H1 (cell line): ENCODE measurements around the gene EFEMP2. TPM values are rescaled to one million over a fixed set of nuclear protein-coding genes. Genes with fewer than 3 reads are reported as not detected.

Experiments used
- ATF2 ChIP-seq: IDR thresholded peaks from 2 replicates; pipeline ENCODE4 v1.6.1; 2012; ENCODE audit warnings: low read length, inconsistent platforms
- BACH1 ChIP-seq: IDR thresholded peaks from 2 replicates; pipeline ENCODE4 v1.6.1; 2012; ENCODE audit warnings: low read length, improper control_type of control experiment
- BCL11A ChIP-seq, 2 experiments: IDR thresholded peaks; one replicate each; pipeline ENCODE4 v1.6.1; 2011; ENCODE audit warnings: low read depth in 2 of 2, low read length in 2 of 2, mild to moderate bottlenecking in 2 of 2
- JUND ChIP-seq: IDR thresholded peaks from 2 replicates; pipeline ENCODE4 v1.6.1; 2011; ENCODE audit warnings: mild to moderate bottlenecking, improper control_type of control experiment, low read length
- PHF8 ChIP-seq: fragments of 200-600 bp; sonication (generic); conservative IDR thresholded peaks from 2 replicates; pipeline ENCODE4 v1.7.1; 2012; ENCODE audit warnings: low read depth, mild to moderate bottlenecking, inconsistent platforms, low read length, moderate library complexity
- POLR2AphosphoS5 ChIP-seq: IDR thresholded peaks from 2 replicates; pipeline ENCODE4 v1.6.1; 2011; ENCODE audit warnings: low read depth, low read length
- TAF7 ChIP-seq: optimal IDR thresholded peaks from 2 replicates; pipeline ENCODE3; 2011; ENCODE audit warnings: low read depth, mild to moderate bottlenecking, inconsistent platforms, low read length, moderate library complexity, borderline replicate concordance
- TEAD4 ChIP-seq: IDR thresholded peaks from 2 replicates; pipeline ENCODE4 v1.6.1; 2012; ENCODE audit warnings: low read depth, low read length, inconsistent platforms, mixed read lengths
- polyA plus RNA-seq, 7 experiments: library from polyadenylated mRNA; depleted of rRNA in 3 of 7; stranded (reverse) in 5 of 7; unstranded in 2 of 7; fragments of >200 nt in 5 of 7; fragments of 200-250 nt in 2 of 7; gene quantifications; 1 replicate in 5 of 7; 2 replicates in 1 of 7; 4 replicates in 1 of 7; pipeline versions ENCODE4 v1.2.1 to v1.2.3, GENCODE V29; 2011 to 2013; ENCODE audit warnings: missing spikeins in 2 of 7, mixed read lengths in 2 of 7
- total RNA-seq: library from RNA; stranded (reverse); fragmentation: NEBNext Ultra II Directional; extraction: Animal tissue kit (Norgen Biotek cat#: 25700); gene quantifications from 2 replicates; pipeline ENCODE4 v1.2.1, GENCODE V29; 2021

The EFEMP2 gene
- total and polyA plus RNA-seq, 2 of the 8 experiments (the other 6 are each of a cell fraction or from before 2014, with no cell fraction given) = 8.8 to 17.2 TPM

GRCh38 chr11:65915101-65915820 is 42.7 kb upstream of the EFEMP2 start (continued):
- TF ChIP-seq PHF8 = no peak
- TF ChIP-seq TAF7 = no peak
- no peak for TF ChIP-seq TEAD4
- TF ChIP-seq POLR2AphosphoS5 = no peak
- no peak for TF ChIP-seq BCL11A (IDR thresholded peaks at IDR 0.05; ENCODE audit: low read depth in 2 of 2, low read length in 2 of 2)
- no peak for TF ChIP-seq JUND
- TF ChIP-seq ATF2 = no peak
- TF ChIP-seq BACH1 = no peak
